HG02840 (cell line): ENCODE data around the gene MYO10.

ENCODE experiments used
- ATAC-seq: cut with Tn5 transposase; IDR thresholded peaks from one replicate; pipeline ENCODE4 v1.9.1; 2021; ENCODE audit warnings: mild to moderate bottlenecking, moderate library complexity, moderate number of reproducible peaks; ENCODE audit not compliant: unreplicated experiment, low FRiP score

The MYO10 gene

GRCh38 chr5:16944816-16945562 is 8.9 kb upstream of the MYO10 start:
- no peak for ATAC-seq

- no peak for ATAC-seq
Measured at GRCh38 chr5:16943846-16944678, 8.0 kb upstream of the MYO10 start.

DNA sequence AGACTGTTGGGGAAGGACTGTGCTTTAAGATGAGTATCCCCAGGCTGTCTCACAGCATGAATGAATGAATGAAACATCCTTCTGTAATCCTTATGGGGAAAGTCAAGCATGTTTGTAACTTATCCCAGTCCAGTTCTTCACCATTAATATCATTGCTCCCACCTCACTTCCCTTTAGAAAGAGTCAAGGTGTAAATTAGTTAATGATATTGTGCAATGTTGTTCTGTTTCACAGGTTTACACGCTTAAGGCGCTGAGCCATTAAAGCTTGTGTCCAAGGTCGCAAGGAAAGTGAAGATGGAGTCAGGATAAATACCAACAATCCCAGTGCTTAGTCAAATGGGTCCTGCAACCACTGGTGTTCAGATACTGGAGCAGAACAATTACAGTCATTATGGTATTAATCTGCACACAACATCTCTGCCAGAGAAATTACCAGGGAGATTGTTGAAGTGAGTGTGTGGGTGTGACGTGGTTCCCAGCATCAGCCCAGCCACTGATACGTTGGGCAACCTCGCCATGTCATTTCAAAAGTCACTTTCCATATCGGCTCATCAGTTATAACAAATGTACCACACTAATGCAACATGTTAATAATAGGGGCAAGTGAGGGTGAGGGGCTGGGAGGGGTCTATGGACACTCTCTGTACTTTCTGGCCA is 1.5 kb upstream of the MYO10 start:
- ATAC-seq = no peak

DNA sequence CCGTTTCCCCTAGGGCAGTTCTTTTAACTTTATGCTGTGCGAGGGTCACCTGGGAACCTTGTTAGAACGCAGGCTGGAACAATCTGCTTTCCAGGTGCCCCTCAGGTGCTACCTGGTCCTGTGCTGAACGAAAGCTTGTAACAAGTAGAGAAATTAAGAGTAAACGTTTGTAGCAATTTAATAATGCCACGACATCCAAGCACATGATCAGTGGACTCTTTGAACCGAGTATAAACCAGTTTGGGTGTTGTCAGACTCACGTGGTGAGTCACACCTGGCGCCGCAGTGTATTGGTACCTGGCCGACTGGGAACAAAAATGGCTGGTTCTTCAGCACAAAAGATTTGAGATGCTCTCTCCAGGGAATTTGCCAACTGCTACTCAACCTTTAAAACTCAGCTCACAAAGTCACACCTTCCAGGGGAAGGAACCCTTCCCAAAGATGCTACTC is 926 bp upstream of the MYO10 start:
- ATAC-seq = no peak

GRCh38 chr5:16935231-16936149 is 598 bp downstream of the MYO10 start:
- no peak for ATAC-seq

- ATAC-seq = no peak
Measured at GRCh38 chr5:16934677-16935153, 1.4 kb downstream of the MYO10 start.

- peak; percentile 56 for ATAC-seq
Measured at GRCh38 chr5:16934123-16934522, 2.0 kb downstream of the MYO10 start.

GRCh38 chr5:16933337-16933736 is 2.8 kb downstream of the MYO10 start:
- ATAC-seq = no peak

GRCh38 chr5:16932401-16932800 is 3.7 kb downstream of the MYO10 start:
- ATAC-seq = no peak

DNA sequence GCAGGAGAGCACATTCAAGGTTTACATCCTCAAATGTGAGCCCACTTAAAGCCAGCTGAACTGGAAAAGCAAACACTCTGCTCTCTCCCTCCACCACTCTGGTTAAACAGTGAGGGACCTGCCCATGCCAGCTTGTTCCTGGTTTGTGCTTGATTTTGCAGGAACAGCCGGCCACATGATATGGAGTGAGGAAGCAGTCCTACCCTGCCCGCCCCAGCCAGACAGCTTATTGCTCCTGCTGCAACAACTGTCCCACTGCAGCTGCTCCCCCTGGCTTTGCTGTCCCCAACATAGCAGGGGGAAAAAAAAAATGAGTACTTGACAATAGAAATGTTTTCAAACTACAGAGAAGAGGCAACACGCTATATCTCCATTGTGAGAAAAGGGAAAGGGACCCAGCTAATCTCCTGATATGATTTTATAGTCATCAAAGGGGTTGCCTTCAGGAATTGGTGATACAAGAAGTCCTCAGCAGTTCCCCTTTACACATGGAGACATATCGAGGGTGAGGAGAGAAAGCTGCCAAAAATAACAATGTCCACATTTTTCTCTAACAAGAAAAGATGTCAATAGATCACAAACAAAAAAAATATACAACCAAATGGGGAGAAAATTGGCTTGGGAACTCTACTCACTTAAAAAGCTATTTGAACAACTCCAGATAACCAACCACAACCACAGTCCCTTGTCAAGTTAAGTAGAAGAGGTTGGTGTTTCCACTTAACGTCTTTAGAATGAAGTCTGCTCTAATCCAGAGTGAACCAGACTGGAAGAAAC is 4.6 kb downstream of the MYO10 start:
- ATAC-seq = no peak

DNA sequence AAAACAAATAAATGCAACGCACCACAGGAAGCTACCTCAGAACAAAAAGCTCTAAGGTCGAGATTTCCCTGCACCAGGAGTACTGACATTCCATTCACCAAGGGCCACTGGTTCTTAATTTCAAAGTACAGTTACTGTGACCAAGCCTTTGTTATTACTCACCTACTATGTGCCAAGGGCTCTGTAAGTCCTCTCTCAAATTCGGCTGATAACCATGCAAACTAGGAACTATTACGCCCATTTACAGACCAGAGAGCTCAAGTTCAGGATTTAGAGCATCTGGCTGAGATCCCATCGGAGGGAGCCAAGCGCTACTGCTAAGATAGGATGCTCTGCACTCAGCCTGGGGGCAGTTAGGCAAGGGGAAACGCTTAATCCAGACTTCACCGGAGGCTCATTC is 5.6 kb downstream of the MYO10 start:
- ATAC-seq = no peak

DNA sequence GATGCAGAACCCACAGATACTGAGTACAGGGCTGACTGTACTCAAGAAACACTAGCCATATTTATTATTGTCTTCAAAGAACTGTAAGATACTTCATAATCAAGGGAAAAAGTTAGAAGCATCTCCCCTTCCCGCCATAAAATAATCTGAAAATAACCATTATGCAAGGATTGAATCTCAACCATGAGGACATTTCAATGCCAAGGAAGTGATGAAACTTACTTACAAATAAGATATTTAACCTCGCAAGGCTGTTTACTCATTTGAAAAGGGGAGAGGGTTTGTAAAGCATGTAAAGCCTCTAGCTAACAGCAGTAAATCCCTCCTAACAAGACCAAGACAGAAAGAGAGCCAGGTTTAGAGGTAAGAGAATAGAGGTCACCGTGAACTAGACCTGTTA is 6.3 kb downstream of the MYO10 start:
- ATAC-seq = no peak

DNA sequence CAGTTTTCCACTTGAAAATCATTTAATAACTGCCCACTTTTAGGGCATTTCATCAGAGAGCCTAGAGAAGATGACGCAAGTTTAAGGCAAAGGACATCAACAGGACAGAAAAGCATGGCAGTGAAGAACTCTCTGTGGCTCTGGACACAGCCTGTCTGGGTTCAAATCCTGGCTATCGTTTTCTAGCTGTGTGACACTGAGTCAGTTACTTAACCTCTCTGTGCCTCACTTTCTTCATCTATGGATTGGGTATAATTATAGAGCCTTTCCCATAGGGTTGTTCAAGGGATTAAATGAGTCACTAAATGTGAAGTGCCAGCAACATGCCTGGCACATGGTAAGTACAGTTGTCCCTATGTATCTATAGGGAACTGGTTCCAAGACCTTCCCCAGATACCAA is 6.7 kb downstream of the MYO10 start:
- ATAC-seq = no peak

GRCh38 chr5:16927613-16928012 is 8.5 kb downstream of the MYO10 start:
- ATAC-seq = no peak

DNA sequence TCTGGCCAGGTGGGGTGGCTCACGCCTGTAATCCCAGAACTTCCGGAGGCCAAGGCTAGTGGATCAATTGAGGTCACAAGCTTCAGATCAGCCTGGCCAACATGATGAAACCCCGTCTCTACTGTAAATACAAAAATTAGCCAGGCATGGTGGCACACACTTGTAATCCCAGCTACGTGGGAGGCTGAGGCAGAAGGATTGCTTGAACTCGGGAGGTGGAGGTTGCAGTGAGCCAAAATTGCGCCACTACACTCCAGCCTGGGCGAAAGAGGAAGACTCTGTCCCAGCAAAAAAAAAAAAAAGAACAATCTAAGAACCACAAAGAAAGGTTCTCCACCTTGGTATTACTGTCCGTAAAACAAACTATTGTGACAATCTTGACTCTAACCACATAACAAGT is 9.7 kb downstream of the MYO10 start:
- no peak for ATAC-seq

- no peak for ATAC-seq
Measured at GRCh38 chr5:16924206-16924605, 11.9 kb downstream of the MYO10 start.

- ATAC-seq = no peak
Measured at GRCh38 chr5:16922430-16922829, 13.7 kb downstream of the MYO10 start.

- ATAC-seq = no peak
Measured at GRCh38 chr5:16921211-16921610, 14.9 kb downstream of the MYO10 start.

GRCh38 chr5:16920109-16920816 is 15.8 kb downstream of the MYO10 start:
- ATAC-seq = no peak
